Stimulated activated CD4-positive, alpha-beta T cell treated with anti-CD3 and anti-CD28 coated beads, Interleukin-15, amount 100 ng/mL, for 1 hour (primary cell): ENCODE results near the gene STARD7.

Experiments
- DNase-seq, 2 donors: peaks; one replicate each; pipeline ENCODE4 v3.0.0-alpha.2; 2020; ENCODE audit warnings: low read depth in 1 of 2, low spot score in 1 of 2

Gene STARD7

DNA sequence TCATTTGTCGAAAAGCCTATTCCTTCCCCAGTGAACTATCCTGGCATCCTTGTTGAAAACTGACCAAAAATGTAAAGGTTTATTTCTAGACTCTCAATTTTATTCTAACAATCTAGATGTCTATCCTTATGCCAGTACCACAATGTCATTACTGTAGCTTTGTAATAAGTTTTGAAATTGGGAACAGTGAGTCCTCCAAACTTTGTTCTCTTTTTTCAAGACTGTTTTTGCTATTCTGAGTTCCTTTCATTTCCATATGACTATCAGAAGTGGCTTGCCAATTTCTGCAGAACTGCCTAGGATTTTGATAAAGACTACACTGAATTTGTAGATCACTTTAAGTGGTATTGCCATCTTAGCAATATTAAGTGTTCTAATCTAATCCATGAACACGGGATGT lies 9.7 kb downstream of the STARD7 start:
- DNase-seq = no peak

DNA sequence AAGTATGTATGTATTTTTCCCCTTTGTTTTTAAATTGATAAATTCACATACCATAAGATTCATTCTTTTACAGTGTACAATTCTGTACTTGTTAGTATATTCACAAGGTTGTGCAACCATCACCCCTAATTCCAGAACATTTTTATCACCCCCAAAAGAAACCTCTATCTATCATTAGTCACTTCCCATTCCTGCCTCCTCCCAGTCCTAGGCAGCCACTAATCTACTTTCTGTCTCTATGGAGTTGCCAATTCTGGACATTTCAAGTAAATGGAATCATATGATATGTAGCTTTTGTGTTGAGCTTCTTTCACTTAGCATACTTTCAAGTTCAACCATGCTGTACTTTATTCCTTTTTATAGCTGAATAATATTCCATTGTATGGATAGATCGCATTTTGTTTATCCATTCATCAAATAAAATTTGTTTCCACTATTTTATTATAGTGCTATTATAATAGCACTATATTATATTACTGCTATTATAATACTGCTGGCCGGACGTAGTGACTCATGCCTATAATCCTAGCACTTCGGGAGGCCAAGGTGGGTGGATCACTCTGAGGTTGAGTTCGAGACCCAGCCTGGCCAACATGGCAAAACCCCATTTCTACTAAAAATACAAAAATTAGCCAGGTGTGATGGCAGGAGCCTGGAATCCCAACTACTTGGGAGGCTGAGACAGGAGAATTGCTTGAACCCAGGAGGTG lies 10.9 kb downstream of the STARD7 start:
- no peak for DNase-seq

DNA sequence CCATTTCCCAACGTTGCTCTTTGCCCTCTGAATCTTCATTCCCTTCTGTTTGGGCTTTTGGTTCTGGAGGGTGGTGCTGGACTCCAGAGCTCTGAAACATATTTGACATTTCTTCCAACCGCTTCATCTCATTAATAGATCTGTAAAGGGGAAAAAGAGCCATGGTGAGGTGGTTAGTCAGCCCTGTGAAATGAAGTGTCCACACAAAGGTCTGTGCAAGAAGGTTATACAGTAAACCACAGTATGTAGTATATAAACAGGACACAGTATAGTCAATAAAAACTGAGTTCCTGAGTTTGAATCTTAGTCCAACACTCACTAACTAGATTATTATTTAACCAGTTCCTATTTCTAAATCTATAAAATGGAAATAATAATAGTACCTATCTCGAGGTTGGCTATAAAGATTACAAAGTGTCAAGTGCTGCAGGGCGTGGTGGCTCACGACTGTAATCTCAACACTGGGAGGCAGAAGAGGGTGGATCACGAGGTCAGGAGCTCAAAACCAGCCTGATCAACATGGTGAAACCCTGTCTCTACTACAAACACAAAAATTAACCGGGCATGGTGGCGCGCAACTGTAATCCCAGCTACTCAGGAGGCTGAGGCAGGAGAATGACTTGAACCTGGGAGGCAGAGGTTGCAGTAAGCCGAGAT lies 13.1 kb downstream of the STARD7 start:
- DNase-seq = no peak

DNA sequence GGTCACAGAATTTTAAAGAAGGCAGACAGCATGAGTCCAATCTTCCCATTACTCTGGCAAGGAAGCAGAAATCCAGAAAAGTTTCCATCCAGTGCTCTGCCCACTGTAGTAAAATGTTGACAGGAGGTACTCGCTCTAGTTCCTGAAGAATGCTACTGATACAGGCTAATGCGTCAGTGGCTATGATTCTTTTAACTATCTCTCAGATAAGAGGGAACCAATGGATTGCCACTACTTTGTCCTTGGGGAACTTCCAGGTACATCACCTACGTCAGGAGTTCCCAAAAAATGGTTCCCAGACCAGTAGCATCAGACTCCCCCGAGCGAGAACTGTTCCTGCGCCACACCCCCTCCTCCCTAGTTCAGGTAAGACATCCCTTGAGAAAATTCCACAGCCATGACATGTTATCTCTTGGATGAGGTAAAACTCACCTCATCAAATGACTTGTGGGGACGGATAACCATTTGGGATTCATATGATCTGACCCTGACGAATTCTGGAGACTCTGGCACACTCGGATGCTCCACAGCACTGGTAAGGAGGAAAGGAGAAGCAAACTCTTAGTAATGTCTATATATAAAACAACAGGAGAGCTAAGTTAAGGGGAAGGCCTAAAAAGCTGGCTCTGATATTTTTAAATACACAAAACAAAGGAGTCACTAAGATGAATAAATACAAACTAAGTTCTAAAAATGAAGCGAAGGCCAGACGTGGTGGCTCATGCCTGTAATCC lies 16.5 kb downstream of the STARD7 start:
- no peak for DNase-seq

DNA sequence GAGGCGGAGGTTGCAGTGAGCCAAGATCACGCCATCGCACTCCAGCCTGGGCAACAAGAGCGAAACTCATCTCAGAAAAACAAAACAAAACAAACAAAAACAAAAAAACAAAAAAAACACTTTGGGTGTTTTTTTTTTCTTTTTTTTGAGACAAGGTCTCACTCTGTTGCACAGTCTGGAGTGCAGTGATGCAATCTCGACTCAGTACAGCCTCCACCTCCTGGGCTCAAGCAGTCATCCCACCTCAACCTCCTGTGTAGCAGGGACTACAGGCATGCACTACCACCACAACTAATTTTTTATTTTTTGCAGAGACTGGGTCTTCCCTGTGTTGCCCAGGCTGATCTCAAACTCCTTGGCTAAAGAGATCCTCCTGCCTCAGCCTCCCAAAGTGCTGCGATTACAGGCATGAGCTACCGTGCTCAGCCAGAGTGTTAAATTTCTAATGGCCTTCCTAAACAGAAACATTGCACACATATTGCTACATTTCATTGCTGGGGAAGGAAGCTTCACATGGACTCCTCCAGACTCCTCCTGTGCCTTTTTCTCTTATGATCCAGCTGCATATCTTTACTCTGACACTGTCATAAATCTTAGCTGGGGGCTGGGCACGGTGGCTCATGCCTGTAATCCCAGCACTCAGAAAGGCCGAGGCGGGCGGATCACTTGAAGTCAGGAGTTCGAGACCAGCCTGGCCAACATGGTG lies 19.7 kb downstream of the STARD7 start:
- no peak for DNase-seq

DNA sequence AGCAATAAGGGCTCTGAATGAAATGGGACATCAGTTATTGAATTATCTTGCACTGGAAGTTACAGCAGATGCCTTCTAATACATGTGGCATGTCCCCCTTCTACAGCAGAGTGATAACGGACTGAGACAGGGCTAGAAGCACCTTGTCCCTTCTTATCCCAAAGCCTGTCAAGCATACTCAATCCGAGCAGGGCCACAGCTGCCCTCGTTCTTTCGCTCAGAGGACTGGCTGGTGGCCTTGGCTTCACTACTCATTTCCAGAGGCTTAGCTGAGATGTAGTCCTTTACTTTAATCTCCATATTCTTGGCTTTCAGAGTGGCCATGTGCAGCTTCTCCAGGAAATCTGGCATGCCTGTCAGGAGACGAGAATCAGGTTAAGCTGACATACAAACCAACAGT lies 22.1 kb downstream of the STARD7 start:
- no peak for DNase-seq

DNA sequence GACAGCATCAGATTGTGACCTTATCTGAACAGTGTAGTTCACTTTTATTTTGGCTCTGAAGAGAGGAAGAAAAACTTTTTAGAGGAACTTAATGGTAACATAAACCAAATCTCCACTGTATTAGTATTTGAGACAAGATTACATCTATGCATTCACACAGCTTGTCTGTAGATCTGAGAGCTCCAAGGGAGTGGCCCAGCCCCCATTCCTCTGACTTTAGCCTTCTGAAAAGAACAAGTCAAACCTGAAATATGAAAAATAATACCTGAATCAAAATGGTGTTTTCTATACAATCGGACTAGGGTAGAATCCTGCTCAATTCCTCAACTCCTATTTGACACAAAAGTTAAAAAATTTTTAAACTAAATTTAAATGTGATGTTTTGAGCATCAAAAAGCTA lies 23.1 kb downstream of the STARD7 start:
- DNase-seq = no peak

DNA sequence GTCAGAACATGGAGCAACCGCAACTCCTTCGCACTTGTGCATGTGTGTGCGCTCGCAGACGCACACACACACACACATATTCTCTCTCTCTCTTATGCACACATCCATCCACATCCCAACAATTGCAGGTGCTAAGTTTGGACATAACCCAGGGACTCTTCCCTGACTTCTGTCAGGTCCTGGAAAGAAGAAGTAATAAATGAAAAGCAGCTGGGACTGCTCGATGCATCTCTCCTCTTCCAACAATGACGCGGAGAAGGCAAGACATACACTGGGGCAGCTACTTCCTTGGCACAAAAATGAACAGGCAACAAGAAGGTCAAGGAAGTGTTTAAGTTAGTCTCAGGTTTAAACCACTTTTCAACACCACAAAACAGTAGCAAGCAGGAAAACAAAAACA lies 23.6 kb downstream of the STARD7 start:
- DNase-seq = no peak

DNA sequence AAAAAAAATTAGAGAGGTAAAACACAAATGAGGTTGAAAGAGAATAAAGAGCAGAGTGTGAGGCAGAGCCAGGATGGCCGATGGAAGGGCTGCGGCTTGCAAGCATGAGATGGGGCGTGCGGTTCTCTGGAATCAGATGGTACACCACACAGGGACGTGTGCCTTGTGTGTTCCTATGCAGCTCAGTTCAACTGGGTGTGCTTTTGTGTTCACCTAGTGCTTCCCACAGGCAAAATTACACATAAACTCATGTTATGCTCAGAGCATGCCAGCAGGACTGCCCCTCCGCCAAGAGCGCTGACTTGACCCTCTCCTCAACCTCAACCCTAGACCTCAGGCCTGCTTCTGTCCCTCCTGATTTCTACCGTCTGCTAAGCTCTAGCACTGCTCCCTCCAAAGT lies 24.4 kb downstream of the STARD7 start:
- DNase-seq = no peak

DNA sequence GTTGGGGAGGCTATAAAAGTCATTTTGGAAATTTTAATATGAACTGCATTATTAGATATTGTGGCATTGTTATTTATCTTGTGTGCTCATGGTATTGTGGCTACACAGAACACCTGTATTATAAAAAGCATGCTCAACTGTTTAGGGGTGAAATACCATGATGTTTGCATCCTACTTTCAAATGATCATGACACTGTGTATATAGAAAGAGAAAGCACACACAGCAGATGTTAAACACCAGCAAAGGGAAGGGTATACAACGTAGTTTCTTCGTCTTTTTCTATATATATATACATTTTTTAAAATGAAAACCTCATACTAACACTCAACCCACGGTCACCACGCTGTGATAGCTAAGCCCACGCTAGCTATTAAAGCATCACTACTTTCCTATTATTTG lies 27.1 kb downstream of the STARD7 start:
- DNase-seq = no peak

DNA sequence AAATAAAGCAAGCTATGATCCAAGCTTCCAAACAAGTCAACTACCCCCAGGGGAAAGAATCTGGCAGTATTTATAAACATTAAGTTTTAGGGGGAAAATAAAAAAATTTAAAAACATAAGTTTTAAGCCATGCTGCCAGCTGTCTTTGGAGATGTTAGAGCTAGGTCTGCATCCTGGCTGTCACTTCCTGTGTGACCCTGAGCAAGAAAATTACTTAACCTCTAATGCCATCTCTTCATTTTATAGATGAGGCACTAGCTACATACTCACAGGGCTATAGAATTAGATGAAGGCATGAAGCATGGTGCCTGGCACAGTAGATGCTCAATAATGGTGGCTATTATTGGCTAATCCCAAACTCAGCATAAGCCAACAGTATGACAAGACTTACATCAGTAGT lies 28.1 kb downstream of the STARD7 start:
- no peak for DNase-seq

DNA sequence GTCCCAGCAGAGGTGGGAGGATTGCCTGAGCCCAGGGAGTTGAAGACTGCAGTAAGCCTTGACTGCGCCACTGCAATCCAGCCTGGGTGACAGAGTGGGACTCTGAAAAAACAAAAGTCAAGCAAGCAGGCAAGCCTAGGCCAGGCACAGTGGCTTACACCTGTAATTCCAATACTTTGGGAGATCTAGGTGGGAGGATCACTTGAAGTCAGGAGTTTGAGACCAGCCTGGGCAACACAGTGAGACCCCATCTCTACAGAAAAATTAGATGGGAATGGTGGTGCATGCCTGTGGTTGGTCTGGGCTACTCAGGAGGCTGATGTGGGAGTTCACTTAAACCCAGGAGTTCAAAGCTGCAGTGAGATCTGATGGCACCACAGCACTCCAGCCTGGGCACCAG lies 28.6 kb downstream of the STARD7 start:
- no peak for DNase-seq

DNA sequence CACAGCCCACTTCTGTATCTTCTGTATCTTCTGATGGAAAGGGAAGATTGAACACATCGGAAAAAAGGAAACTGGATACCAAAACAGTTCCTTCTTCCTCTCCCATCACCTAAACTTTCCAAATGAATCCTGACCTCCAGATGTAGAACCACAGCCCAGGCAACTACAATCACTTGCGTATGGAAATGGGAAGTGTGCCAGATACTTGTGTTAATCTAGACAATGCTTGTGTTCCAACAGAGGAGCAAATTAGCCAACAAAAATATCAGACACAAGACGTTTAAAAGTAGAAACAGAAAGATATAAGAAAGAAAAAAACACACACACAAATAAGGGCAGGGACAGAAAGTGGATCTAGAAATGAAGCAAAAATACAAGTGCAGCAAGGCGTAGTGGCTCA lies 32.0 kb downstream of the STARD7 start:
- DNase-seq = no peak

DNA sequence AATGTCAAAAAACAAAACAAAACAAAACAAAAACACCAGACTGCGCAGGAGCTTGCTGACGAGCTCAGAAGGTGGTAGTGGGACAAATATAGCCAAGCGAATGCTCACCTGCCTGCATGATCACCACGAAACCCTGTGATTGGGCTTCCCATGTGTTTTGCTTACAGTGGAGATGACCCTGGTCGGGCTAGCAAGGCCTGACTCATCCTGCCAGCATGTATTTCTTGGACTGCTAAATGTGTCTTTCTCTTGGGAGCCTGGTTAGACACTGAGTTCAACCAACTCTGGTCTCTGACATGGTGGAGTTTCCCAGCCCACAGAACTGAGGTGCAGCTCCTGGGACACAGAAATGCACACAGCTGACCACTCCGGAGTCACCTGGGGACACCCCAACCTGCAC lies 32.7 kb downstream of the STARD7 start:
- DNase-seq = no peak

DNA sequence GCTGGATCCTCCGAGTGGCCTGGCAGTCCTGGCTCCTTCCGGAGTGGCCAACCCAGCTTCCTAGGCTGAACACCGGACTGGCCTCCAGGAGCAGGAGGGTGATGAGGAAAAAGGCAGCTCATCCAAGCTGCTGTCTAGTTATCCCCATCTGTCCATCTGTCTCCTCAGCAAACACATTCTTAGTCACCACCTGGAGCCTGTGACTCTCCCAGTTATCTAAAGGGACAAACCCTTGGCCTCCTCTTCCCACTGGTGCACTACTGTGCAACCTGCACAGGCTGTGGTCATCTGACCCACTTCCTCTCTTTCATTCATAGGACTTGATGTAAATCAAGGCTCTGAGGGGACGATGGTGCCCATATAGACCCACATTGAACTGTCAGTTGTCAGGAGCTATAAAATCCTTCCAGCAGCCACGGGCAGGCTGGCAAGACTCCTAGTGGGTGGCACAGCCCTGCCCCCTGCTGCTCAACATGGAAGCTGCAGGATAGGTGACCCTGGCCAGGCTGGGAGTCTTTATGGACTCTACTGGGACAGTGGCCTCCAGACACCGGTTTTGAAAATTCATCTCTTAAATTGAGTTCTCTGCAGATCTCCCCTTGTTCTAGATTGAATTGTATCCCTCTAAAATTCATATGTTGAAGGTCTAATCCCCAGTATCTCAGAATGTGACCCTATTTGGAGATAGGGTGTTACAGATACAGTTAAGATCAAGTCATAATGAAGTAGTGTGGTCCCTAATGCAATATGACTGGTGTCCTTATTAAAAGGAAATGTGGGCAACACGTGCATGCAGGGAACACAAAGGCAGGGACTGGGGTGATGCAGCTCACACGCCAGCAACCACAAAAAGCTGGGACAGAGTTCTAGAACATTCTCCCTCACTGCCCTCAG lies 34.1 kb downstream of the STARD7 start:
- DNase-seq = peak; percentile 69 to 81

DNA sequence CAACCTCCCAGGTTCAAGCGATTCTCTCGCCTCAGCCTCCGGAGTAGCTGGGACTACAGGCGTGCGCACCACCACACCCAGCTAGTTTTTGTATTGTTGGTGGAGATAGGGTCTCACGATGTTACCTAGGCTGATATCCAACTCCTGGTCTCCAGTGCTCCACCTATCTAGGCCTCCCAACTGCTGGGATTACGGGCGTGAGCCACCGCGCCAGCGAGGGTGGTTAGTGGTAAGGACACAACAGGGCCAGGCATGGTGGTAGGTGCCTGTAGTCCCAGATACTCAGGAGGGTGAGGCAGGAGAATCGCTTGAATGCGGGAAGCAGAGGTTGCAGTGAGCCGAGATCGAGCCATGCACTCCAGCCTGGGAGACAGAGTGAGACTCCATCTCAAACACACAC lies 36.8 kb downstream of the STARD7 start:
- no peak for DNase-seq

DNA sequence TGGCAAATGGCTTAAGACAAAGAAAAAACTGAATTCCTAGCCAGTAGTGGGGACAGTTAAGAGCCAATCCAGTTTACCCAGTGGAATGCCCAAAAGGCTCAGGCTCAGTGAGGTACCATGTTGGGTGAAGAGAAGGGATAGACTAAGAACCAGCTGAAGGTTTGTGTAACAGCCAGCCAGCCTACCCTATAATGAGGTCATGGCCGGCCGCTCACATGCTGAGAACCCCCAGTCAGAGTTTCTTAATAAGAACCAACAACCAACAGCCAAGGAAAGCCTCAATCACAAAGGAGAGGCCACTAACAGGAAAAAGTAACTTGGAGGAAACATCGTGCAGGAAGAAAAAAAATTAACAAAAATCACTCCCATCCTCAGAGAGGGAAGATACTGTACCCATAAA lies 38.0 kb downstream of the STARD7 start:
- no peak for DNase-seq

DNA sequence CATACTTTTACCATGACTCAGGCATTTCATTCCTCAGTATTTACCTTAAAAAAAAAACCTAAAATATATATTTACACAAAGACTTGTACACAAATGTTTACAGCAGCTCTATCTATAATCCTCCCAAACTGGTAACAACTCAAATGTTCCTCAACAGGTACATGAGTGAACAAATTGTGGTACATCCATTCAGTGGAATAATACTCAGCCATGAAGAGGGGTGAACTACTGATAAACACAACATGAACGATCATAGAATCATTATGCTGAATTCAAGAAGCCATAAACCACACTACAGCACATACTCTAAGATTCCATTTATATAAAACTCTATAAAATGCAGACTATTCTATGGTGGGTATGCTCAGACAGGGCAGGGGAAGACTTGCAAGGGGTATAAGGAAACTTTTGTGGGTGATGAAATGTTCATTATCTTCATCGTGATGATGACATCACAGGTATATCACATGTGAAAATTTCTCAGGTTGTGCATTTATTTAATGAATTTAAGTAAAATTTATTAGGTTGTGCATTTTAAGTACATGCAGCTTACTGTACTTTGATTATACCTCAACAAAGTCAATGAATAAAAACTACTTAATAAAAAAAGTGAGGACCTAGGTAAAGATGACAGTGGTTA lies 38.6 kb downstream of the STARD7 start:
- DNase-seq = no peak

DNA sequence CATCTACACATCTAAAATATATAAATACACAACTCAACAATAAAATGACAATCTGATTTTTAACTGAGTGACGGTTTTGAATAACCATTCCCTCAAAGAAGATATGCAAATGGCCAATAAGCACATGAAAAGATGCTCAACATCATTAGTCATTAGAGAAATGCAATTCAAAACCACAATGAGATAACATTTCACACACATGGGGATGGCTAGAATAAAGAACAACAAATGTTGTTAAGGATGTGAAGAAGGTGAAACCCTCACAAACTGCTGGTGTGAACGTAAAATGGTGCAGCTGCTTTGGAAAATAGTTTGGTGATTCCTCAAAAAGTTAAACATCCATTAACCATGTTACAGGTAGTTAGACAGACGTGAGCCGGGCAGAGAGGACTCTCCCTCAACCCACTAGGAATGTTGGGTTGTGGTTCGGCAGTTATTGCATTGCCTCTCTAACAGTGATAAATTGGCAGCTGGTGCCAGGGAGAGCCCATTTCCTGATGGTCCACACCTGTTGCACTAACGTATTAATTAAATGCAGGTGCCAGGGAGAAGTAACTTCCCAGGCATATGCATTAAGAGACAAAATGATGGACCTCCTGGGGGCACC lies 41.1 kb downstream of the STARD7 start:
- DNase-seq = no peak
